ENCODE results near the gene PEX3. TPM values are rescaled to one million over a fixed set of nuclear protein-coding genes. Genes with fewer than 3 reads are reported as not detected.
A peak's percentile ranks its signal among the peaks of the same experiment; 100 is the strongest.

Gene PEX3
- total RNA-seq, 1 experiment from 2014 or later: 13.5 TPM

GRCh38 chr6:143426026-143426425 lies 24.6 kb upstream of the PEX3 start:
- POLR2A ChIA-PET: no interaction called here
- ATAC-seq (no peak), DNase-seq (ENCODE audit: low spot score) (no peak)
- TF ChIP-seq ZNF671 (CRISPR knock-in tag; IDR thresholded peaks at IDR 0.05): no peak
- TF ChIP-seq HMGA2 (CRISPR knock-in tag; IDR thresholded peaks at IDR 0.05): no peak
- no peak for TF ChIP-seq ATF6 (CRISPR knock-in tag; IDR thresholded peaks at IDR 0.05)
- TF ChIP-seq NR1H2 (CRISPR knock-in tag; IDR thresholded peaks at IDR 0.05): no peak
- TF ChIP-seq, protein P1, sequence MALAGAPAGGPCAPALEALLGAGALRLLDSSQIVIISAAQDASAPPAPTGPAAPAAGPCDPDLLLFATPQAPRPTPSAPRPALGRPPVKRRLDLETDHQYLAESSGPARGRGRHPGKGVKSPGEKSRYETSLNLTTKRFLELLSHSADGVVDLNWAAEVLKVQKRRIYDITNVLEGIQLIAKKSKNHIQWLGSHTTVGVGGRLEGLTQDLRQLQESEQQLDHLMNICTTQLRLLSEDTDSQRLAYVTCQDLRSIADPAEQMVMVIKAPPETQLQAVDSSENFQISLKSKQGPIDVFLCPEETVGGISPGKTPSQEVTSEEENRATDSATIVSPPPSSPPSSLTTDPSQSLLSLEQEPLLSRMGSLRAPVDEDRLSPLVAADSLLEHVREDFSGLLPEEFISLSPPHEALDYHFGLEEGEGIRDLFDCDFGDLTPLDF (CRISPR knock-in tag; IDR thresholded peaks at IDR 0.05): no peak
- TF ChIP-seq OVOL2 (CRISPR knock-in tag; IDR thresholded peaks at IDR 0.05; ENCODE audit: borderline replicate concordance): no peak
- no peak for TF ChIP-seq ZBTB21 (CRISPR knock-in tag; IDR thresholded peaks at IDR 0.05; ENCODE audit: borderline replicate concordance)
- TF ChIP-seq MYBL2 (CRISPR knock-in tag; IDR thresholded peaks at IDR 0.05): no peak
- TF ChIP-seq ZNF121 (CRISPR knock-in tag; IDR thresholded peaks at IDR 0.05): no peak
- no peak for TF ChIP-seq NFE2L1 (CRISPR knock-in tag; IDR thresholded peaks at IDR 0.05)
- no peak for TF ChIP-seq ATF3 (CRISPR knock-in tag; conservative IDR thresholded peaks at IDR 0.05)
- no peak for TF ChIP-seq NFATC4 (CRISPR knock-in tag; IDR thresholded peaks at IDR 0.05)
- no peak for TF ChIP-seq EMX1 (CRISPR knock-in tag; IDR thresholded peaks at IDR 0.05)
- TF ChIP-seq ZNF396 (CRISPR knock-in tag; IDR thresholded peaks at IDR 0.05; ENCODE audit: borderline replicate concordance): no peak
- no peak for TF ChIP-seq FOXP1 (CRISPR knock-in tag; IDR thresholded peaks at IDR 0.05; ENCODE audit: borderline replicate concordance)
- no peak for TF ChIP-seq ZNF263 (CRISPR knock-in tag; IDR thresholded peaks at IDR 0.05; ENCODE audit: low read depth)
- TF ChIP-seq ETV6 (CRISPR knock-in tag; IDR thresholded peaks at IDR 0.05): no peak
- TF ChIP-seq ZMAT4 (CRISPR knock-in tag; IDR thresholded peaks at IDR 0.05): no peak
- no peak for TF ChIP-seq TCF7 (CRISPR knock-in tag; IDR thresholded peaks at IDR 0.05; ENCODE audit: low read depth)
- Mint-ChIP-seq H3K27me3 (ENCODE audit: low read depth) (no peaks in the 10 kb centered on the region; the same call in 1 of the 2 replicates), H3K27ac (no peak overlapping the region), H3K36me3 (peaks cover 5% of the 10 kb centered on the region), H3K9me3 (no peaks in the 10 kb centered on the region), H3K4me1 (no peaks in the 10 kb centered on the region; the same call in 1 of the 2 replicates), H3K4me3 (no peak overlapping the region)
- CTCF ChIA-PET: interaction anchor here (1.0 to 1.7 kb wide), 5 partner anchors 11 to 951 kb away, joined by 3 to 4 read pairs (median 3); no protein-coding TSS in a partner anchor

DNA sequence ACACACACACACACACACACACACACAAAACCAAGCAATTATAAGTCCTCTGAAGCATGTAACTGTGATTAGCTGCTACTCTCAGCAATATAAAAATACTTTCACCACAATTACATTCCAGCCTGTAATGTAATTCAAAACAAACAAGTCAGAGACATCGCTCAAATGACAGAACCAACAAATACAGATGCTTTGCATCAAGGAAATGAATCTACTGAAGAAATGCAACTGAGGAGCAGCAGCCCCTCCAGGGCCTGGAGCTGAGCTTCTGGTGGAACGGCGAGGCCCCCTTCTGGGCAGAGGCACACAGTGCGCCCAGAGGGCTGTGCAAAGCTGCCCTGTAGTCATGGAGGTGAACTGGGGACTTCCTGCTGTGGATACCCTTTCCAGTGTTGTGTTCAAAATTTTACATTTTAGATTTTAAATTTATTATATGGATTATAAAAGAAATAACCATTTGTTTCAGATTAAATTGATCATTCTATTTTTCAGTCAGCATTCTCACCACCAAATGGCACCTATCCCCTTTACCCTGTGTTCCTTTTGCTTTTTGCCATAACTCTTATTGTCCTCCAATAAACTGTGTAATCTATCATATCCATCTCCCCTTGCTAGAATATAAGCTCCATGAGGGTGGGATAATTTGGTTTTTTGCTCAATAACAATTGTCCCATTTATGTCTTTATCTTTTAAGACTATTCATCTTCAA lies 23.3 kb upstream of the PEX3 start:
- Mint-ChIP-seq H3K27me3 (ENCODE audit: low read depth) (no peaks in the 10 kb centered on the region), H3K4me1 (no peaks in the 10 kb centered on the region; the same call in 1 of the 2 replicates), H3K36me3 (peaks cover 14% of the 10 kb centered on the region), H3K27ac (no peak overlapping the region), H3K4me3 (no peak overlapping the region), H3K9me3 (no peaks in the 10 kb centered on the region)
- CTCF ChIA-PET: interaction anchor here (0.7 to 2.7 kb wide), 21 partner anchors 11 to 953 kb away, joined by 3 to 22 read pairs (median 3); partner anchors contain the start of genes ADAT2 and PEX3
- ATAC-seq: peak; percentile 100
- POLR2A ChIA-PET: no interaction called here
- peak; percentile 84 for DNase-seq (ENCODE audit: low spot score)
- TF ChIP-seq SMAD4 (CRISPR knock-in tag; IDR thresholded peaks at IDR 0.05): no peak
- TF ChIP-seq ZNF121 (CRISPR knock-in tag; IDR thresholded peaks at IDR 0.05): peak; percentile 43; the same call in 1 of the 2 replicates
- no peak for TF ChIP-seq ZBTB43 (CRISPR knock-in tag; IDR thresholded peaks at IDR 0.05)
- TF ChIP-seq CTCF (IDR thresholded peaks at IDR 0.05): peak; percentile 76

Data from WTC11 (cell line).